Erythroblast (primary cell): Measurements from ENCODE around the gene BTBD16.

Experiments
- GATA1 ChIP-seq: IDR thresholded peaks from 2 replicates; pipeline ENCODE4 v1.6.1; 2011; ENCODE audit warnings: low read depth, mild to moderate bottlenecking, control low read depth, low read length, moderate library complexity
- POLR2A ChIP-seq: IDR thresholded peaks from 2 replicates; pipeline ENCODE4 v1.6.1; 2011; ENCODE audit warnings: mild to moderate bottlenecking, low read length

DNA sequence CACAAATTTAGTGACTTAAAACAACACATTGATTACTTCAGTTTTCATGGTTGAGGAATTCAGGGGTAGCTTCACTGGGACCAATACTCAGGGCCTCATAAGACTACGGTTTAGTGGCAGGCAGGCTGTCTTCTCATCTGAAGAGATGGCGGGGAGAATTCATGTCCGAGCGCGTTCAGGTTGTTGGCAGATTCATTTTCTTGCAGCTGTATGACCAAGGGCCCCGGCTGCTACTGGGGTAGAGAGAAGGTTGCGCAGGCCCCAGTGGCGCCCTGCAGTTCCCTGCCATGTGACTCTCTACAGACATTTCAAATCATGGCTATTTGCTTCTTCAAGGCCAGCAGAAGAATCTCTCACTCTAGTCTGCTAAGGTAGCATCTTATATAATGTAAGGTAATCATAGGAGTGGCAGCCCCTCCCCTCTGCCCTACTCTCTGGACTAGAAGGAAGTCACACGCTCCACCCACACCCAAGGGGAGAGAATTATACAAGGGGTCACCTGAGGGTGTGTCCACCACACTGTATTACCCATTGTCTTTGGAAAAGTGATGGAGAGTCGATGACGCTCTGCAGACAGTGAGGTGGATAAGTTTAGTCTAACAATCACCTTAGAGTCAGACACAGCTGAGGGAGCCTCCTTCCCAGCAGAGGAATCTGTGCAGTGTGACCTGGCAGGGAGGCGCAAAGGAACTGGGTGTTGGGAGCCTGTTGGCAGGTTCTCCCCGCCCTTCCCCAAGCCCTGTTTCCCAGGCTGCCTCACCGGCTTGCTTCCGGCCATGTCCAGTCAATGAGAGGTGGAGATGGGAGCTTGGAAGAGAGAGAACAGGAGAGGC lies 67.7 kb downstream of the BTBD16 start:
- TF ChIP-seq POLR2A = no peak
- no peak for TF ChIP-seq GATA1
